Osteoblast (primary cell): Measurements from ENCODE around the gene CCT5. TPM values are rescaled to one million over a fixed set of nuclear protein-coding genes. Genes with fewer than 3 reads are reported as not detected.
"Not testable (repeated sequence)": the region's sequence is repeated elsewhere in the genome, so short reads cannot be mapped to it uniquely, and the experiment has no call there.

ENCODE experiments used
- DNase-seq: peaks from one replicate; pipeline ENCODE4 v3.0.0; 2011; ENCODE audit warnings: low spot score, mixed read lengths; ENCODE audit not compliant: insufficient read length; ENCODE audit errors: missing footprints
- H2AFZ ChIP-seq: 2 replicates; pipeline ENCODE4 v1.6.0; 2011; ENCODE audit warnings: mild to moderate bottlenecking, low read length
- H3K27ac ChIP-seq: 2 replicates; pipeline ENCODE4 v1.5.1; 2011; ENCODE audit warnings: mild to moderate bottlenecking, low read depth, low read length, moderate library complexity
- H3K27me3 ChIP-seq: 2 replicates; pipeline ENCODE4 v1.6.0; 2012; ENCODE audit warnings: mild to moderate bottlenecking, control low read depth, inconsistent platforms, low read length, moderate library complexity; ENCODE audit not compliant: insufficient read depth
- H3K36me3 ChIP-seq: 2 replicates; pipeline ENCODE4 v1.5.1; 2011; ENCODE audit warnings: mild to moderate bottlenecking, low read length, control low read depth, moderate library complexity; ENCODE audit not compliant: insufficient read depth
- H3K4me1 ChIP-seq: 2 replicates; pipeline ENCODE4 v1.5.1; 2011; ENCODE audit warnings: mild to moderate bottlenecking, low read length, control low read depth, moderate library complexity; ENCODE audit not compliant: insufficient read depth
- H3K4me2 ChIP-seq: 2 replicates; pipeline ENCODE4 v1.6.0; 2011; ENCODE audit warnings: mild to moderate bottlenecking, low read length; ENCODE audit not compliant: insufficient read depth
- H3K4me3 ChIP-seq: fragments of 200-600 bp; sonication (generic); 3 replicates; pipeline ENCODE4 v1.5.1; 2012; ENCODE audit warnings: mild to moderate bottlenecking, low read length, inconsistent platforms; ENCODE audit not compliant: insufficient read depth
- H3K79me2 ChIP-seq: 2 replicates; pipeline ENCODE4 v1.6.0; 2012; ENCODE audit warnings: mild to moderate bottlenecking, low read length, control low read depth, inconsistent platforms; ENCODE audit not compliant: insufficient read depth
- H3K9me3 ChIP-seq: 2 replicates; pipeline ENCODE4 v1.5.1; 2011; ENCODE audit warnings: low read depth, low read length, control low read depth
- H4K20me1 ChIP-seq: 2 replicates; pipeline ENCODE4 v1.6.0; 2012; ENCODE audit warnings: mild to moderate bottlenecking, low read length, control low read depth; ENCODE audit not compliant: insufficient read depth
- small RNA-seq: library from RNA; depleted of rRNA; stranded (forward); fragments of <200 nt; gene quantifications from one replicate; pipeline ENCODE3, GENCODE V24; 2012
- total RNA-seq: library from RNA; depleted of rRNA; stranded (reverse); fragments of >200 nt; gene quantifications from 2 replicates; pipeline ENCODE4 v1.2.3, GENCODE V29; 2012
- TF ChIP-seq, protein P1 (sequence below): IDR thresholded peaks from 2 replicates; pipeline ENCODE4 v1.5.1; 2011; ENCODE audit warnings: mild to moderate bottlenecking, low read depth, low read length, moderate library complexity; ENCODE audit errors: extremely low read depth

The CCT5 gene
- total RNA-seq, 1 donor = 237 TPM

DNA sequence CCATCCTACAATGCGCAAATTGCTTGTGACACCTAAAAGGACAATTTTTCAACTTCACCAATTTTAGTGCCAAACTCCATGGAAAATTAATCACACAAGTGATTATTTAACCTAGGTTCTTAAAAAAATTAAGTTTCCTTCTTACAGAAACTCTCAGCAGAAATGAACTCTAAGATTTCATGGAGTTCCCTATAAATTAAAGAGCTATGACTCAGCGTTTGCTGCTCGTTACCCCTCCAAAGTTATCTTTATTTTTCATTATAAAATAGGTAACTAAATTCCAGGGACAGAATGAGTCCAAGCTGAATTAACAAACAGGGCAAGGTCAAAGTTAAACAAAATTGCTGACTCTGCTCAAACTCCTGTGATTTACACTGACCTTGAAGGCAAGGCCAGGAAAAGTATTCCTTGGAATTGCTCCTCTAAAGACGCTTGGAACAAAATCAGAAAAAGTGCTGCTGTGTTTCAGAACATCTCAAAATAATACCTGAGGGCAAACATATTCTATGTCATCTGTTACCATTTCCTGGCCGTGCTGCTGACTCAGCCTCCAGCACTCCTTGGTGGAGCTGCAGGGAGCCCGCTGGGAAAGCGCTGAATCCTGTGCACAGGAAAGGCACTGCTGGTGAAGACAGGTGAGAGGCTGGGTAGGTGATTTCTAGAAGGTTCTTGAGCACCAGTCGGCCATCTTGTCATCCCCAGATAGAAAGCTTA, 60.1 kb downstream of the CCT5 start:
- TF ChIP-seq, protein P1, sequence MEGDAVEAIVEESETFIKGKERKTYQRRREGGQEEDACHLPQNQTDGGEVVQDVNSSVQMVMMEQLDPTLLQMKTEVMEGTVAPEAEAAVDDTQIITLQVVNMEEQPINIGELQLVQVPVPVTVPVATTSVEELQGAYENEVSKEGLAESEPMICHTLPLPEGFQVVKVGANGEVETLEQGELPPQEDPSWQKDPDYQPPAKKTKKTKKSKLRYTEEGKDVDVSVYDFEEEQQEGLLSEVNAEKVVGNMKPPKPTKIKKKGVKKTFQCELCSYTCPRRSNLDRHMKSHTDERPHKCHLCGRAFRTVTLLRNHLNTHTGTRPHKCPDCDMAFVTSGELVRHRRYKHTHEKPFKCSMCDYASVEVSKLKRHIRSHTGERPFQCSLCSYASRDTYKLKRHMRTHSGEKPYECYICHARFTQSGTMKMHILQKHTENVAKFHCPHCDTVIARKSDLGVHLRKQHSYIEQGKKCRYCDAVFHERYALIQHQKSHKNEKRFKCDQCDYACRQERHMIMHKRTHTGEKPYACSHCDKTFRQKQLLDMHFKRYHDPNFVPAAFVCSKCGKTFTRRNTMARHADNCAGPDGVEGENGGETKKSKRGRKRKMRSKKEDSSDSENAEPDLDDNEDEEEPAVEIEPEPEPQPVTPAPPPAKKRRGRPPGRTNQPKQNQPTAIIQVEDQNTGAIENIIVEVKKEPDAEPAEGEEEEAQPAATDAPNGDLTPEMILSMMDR = no peak
- DNase-seq = peak; percentile 90
- Histone ChIP-seq H3K4me3 (no peak overlapping the region), H3K4me1 (peaks cover 13% of the 10 kb centered on the region), H2AFZ (no peak overlapping the region), H3K79me2 (peaks cover under 1% of the 10 kb centered on the region), H3K4me2 (no peak overlapping the region), H3K9me3 (no peaks in the 10 kb centered on the region), H3K27ac (no peak overlapping the region), H3K27me3 (no peaks in the 10 kb centered on the region), H3K36me3 (no peaks in the 10 kb centered on the region), H4K20me1 (no peaks in the 10 kb centered on the region)

DNA sequence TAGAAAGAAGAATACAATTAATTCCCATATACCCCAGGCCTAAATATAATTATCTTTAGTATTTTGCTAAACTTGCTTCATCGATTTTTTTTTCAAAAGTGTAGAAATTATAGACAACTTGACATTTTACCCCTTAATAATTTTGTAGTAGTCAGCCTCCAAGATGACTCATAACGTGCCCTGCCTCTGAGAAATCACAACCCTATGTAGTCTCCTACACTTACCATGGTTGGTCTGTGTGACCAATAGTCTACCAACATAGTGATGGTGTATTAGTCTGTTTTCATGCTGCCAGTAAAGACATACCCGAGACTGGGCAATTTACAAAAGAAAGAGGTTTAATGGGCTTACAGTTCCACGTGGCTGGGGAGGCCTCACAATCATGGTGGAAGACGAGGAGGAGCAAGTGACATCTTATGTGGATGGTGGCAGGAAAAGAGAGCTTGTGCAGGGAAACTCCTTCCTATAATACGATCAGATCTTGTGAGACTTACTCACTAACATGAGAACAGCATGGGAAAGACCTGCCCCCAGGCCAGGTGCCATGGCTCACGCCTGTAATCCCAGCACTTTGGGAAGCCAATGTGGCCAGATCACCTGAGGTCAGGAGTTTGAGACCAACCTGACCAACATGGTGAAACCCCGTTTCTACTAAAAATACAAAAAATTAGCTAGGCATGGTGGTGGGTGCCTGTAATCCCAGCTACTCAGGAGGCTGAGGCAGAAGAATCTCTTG, 60.9 kb downstream of the CCT5 start:
- DNase-seq = peak; percentile 89
- not testable (repeated sequence) for H3K4me2 ChIP-seq

DNA sequence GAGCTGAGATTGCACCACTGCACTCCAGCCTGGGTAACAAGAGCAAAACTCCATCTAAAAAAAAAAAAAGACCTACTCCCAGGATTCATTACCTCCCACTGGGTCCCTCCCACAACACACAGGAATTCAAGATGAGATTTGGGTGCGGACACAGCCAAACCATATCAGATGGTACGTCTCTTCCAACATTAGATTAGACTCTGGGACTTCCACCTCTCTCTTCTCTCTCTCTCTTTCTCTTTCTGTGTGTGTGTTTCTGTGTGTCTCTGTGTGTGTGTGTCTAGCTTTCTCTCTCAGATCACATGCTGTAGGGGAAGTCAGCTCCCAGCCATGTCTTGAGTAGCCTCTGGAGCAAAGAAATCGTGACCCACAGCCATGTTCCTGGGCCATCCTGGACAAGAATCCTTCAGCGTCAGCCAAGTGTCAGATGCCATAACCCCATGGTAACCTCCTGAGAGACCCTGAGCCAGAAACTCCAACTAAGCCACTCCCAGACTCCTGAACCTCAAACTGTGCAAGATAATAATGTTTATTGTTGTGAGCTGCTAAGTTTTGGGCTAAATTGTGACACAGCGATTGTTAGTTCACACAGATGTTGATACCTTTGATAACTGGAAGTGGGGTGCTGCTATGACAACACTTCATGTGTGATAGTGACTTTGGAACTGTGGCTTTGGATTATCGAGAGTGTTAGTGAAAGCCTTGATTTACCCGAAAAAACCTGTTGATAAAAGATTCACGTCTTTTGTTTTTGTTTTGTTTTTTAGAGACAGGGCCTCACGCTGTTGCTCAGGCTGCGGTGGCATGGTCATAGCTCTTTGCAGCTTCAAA, 61.7 kb downstream of the CCT5 start:
- H3K4me3 ChIP-seq = no peak overlapping the region
- H2AFZ ChIP-seq = no peak overlapping the region
- H3K36me3 ChIP-seq = no peaks in the 10 kb centered on the region
- DNase-seq = no peak
- no peak overlapping the region for H3K27ac ChIP-seq
- TF ChIP-seq, protein P1 = no peak
- H3K4me2 ChIP-seq = no peak overlapping the region
- peaks cover 11% of the 10 kb centered on the region for H3K4me1 ChIP-seq
- H3K79me2 ChIP-seq = no peaks in the 10 kb centered on the region
- H3K9me3 ChIP-seq = no peaks in the 10 kb centered on the region
- H4K20me1 ChIP-seq = no peaks in the 10 kb centered on the region
- H3K27me3 ChIP-seq = no peaks in the 10 kb centered on the region

More for the DNA sequence above, 60.9 kb downstream of the CCT5 start:
- peaks cover 13% of the 10 kb centered on the region for H3K4me1 ChIP-seq
- H3K9me3 ChIP-seq, H3K36me3 ChIP-seq, H3K79me2 ChIP-seq, H3K4me3 ChIP-seq, H2AFZ ChIP-seq, H3K27me3 ChIP-seq, H4K20me1 ChIP-seq, H3K27ac ChIP-seq: not testable (repeated sequence)

DNA sequence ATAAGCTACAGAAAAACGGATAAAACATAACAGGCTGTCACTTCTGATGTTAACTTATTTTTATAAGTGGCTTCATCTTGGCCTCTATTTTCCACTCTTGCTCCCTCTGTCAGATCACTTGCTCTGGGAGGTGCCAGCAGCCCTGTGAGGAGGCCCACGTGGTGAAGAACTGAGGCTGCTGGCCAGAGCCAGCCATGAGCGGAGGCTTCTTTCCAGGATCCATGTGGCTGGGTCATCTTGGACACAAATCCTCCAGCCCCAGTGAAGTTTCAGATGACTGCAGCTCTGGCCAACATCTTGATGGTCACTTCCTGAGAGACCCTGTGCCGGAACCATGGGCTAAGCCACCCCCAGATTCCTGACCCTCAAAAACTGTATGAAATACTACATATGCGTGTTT, 65.1 kb downstream of the CCT5 start:
- no peak overlapping the region for H2AFZ ChIP-seq
- no peak overlapping the region for H3K4me3 ChIP-seq

More for the DNA sequence above, 65.1 kb downstream of the CCT5 start:
- Histone ChIP-seq H3K79me2 (no peaks in the 10 kb centered on the region), H3K27me3 (no peaks in the 10 kb centered on the region), H3K27ac (no peak overlapping the region), H4K20me1 (no peaks in the 10 kb centered on the region), H3K9me3 (no peaks in the 10 kb centered on the region), H3K36me3 (no peaks in the 10 kb centered on the region), H3K4me2 (no peak overlapping the region), H3K4me1 (peaks cover 4% of the 10 kb centered on the region)
- TF ChIP-seq, protein P1 = no peak
- no peak for DNase-seq

Small RNA genes within 50 kb of the gene (small RNA-seq; reads per million reads assigned to genes)
- not detected for gene RF00019

Other genes starting within 250 kb of the CCT5 start
- gene ATPSCKMT, start 392 bp upstream of the CCT5 start, total RNA-seq = 18.3 and 23.2 TPM in 2 replicates
- gene CMBL, start 57.6 kb downstream of the CCT5 start, total RNA-seq = 9.0 and 13.8 TPM in 2 replicates
- gene MARCHF6, start 103.4 kb downstream of the CCT5 start, total RNA-seq = 53.9 and 64.8 TPM in 2 replicates
- gene ROPN1L, start 191.6 kb downstream of the CCT5 start, total RNA-seq = 0.59 and 0.72 TPM in 2 replicates